Measurements from ENCODE around the gene CCDC188. TPM values are rescaled to one million over a fixed set of nuclear protein-coding genes. Genes with fewer than 3 reads are reported as not detected.

Gene CCDC188
- total RNA-seq, 1 donor from 2014 or later, result 1.6 TPM

GRCh38 chr22:20136603-20136873 lies 14.3 kb downstream of the CCDC188 start:
- Histone ChIP-seq H3K27ac (no peak overlapping the region), H3K27me3 (no peaks in the 10 kb centered on the region), H3K9me3 (no peaks in the 10 kb centered on the region), H3K4me1 (peaks cover 54% of the 10 kb centered on the region), H3K4me3 (no peak overlapping the region), H3K36me3 (no peaks in the 10 kb centered on the region)
- ATAC-seq (no peak), DNase-seq (no peak)
- TF ChIP-seq CTCF (IDR thresholded peaks at IDR 0.05), result no peak
- intact Hi-C loops (cut with DNase I), result no loop called here

- no peaks in the 10 kb centered on the region for H3K36me3 ChIP-seq
- H3K4me1 ChIP-seq, result peaks cover 54% of the 10 kb centered on the region
- TF ChIP-seq CTCF (IDR thresholded peaks at IDR 0.05), result no peak
- DNase-seq (no peak), ATAC-seq (no peak)
- H3K4me3 ChIP-seq, result no peak overlapping the region
- no peaks in the 10 kb centered on the region for H3K9me3 ChIP-seq
- intact Hi-C loops (cut with DNase I), result no loop called here
- no peaks in the 10 kb centered on the region for H3K27me3 ChIP-seq
- no peak overlapping the region for H3K27ac ChIP-seq
Observed at GRCh38 chr22:20135806-20136602, 14.9 kb downstream of the CCDC188 start.

GRCh38 chr22:20135265-20135664 lies 15.6 kb downstream of the CCDC188 start:
- Histone ChIP-seq H3K27me3 (no peaks in the 10 kb centered on the region), H3K27ac (no peak overlapping the region), H3K4me1 (peaks cover 54% of the 10 kb centered on the region), H3K4me3 (no peak overlapping the region), H3K36me3 (no peaks in the 10 kb centered on the region), H3K9me3 (no peaks in the 10 kb centered on the region)
- DNase-seq (no peak), ATAC-seq (no peak)
- intact Hi-C loops (cut with DNase I), result no loop called here
- TF ChIP-seq CTCF (IDR thresholded peaks at IDR 0.05), result no peak

- Histone ChIP-seq H3K27me3 (no peaks in the 10 kb centered on the region), H3K9me3 (no peaks in the 10 kb centered on the region), H3K4me1 (peaks cover 54% of the 10 kb centered on the region), H3K36me3 (no peaks in the 10 kb centered on the region), H3K27ac (no peak overlapping the region), H3K4me3 (no peak overlapping the region)
- TF ChIP-seq CTCF (IDR thresholded peaks at IDR 0.05), result no peak
- DNase-seq (no peak), ATAC-seq (no peak)
- intact Hi-C loops (cut with DNase I), result no loop called here
Observed at GRCh38 chr22:20133930-20134549, 16.8 kb downstream of the CCDC188 start.

- Histone ChIP-seq H3K27ac (peak overlapping the region; percentile 68), H3K4me3 (peak overlapping the region; percentile 92), H3K9me3 (no peaks in the 10 kb centered on the region), H3K27me3 (no peaks in the 10 kb centered on the region), H3K4me1 (peaks cover 47% of the 10 kb centered on the region), H3K36me3 (no peaks in the 10 kb centered on the region)
- intact Hi-C loops (cut with DNase I), result no loop called here
- no peak for TF ChIP-seq CTCF (IDR thresholded peaks at IDR 0.05)
- no peak for ATAC-seq
- DNase-seq, result no peak
Observed at GRCh38 chr22:20132686-20133246, 18.1 kb downstream of the CCDC188 start.
